SU-DHL-6 (cell line): ENCODE data around the gene STARD8.

Source experiments
- H2AFZ ChIP-seq: fragments of 200-600 bp; sonication (generic); 2 replicates; pipeline ENCODE4 v1.6.1; 2014; ENCODE audit warnings: low read depth, mild to moderate bottlenecking, moderate library complexity, mixed read lengths, antibody characterized with exemption, low read length; ENCODE audit not compliant: severe bottlenecking
- H3F3A ChIP-seq: fragments of 200-600 bp; shearing (Covaris generic); 2 replicates; pipeline ENCODE4 v1.6.0; 2016; ENCODE audit warnings: antibody characterized with exemption, mild to moderate bottlenecking; ENCODE audit not compliant: insufficient read depth
- H3K27ac ChIP-seq: fragments of 200-600 bp; sonication (generic); 2 replicates; pipeline ENCODE4 v1.5.1; 2016; ENCODE audit warnings: low read depth, mild to moderate bottlenecking, low read length, moderate library complexity, mixed read lengths
- H3K27me3 ChIP-seq: fragments of 200-600 bp; sonication (generic), shearing (Covaris generic); 2 replicates; pipeline ENCODE4 v1.6.0; 2014; ENCODE audit warnings: mild to moderate bottlenecking, low read length
- H3K36me3 ChIP-seq: fragments of 200-600 bp; sonication (generic); 2 replicates; pipeline ENCODE4 v1.6.1; 2014; ENCODE audit warnings: mild to moderate bottlenecking, low read length, mixed read lengths
- H3K4me2 ChIP-seq: fragments of 300-600, 200-600 bp; shearing (Covaris generic), sonication (generic); 2 replicates; pipeline ENCODE4 v1.6.0; 2014; ENCODE audit warnings: low read length, low read depth, mild to moderate bottlenecking; ENCODE audit not compliant: poor library complexity, severe bottlenecking
- H3K4me3 ChIP-seq: fragments of 200-600 bp; sonication (generic); 2 replicates; pipeline ENCODE4 v1.5.1; 2014; ENCODE audit warnings: antibody characterized with exemption, low read length, mild to moderate bottlenecking, mixed read lengths; ENCODE audit not compliant: insufficient read depth, poor library complexity, severe bottlenecking
- H3K79me2 ChIP-seq: fragments of 200-600 bp; sonication (generic); 2 replicates; pipeline ENCODE4 v1.6.1; 2014; ENCODE audit warnings: mild to moderate bottlenecking, low read length, moderate library complexity; ENCODE audit not compliant: insufficient read depth
- H3K9ac ChIP-seq: fragments of 200-600 bp; sonication (generic); 2 replicates; pipeline ENCODE4 v1.7.0; 2014; ENCODE audit warnings: mild to moderate bottlenecking, low read length
- H3K9me2 ChIP-seq: fragments of 200-600 bp; sonication (generic); replicated peaks from 2 replicates; pipeline ENCODE4 v1.6.1; 2014; ENCODE audit warnings: low read length; ENCODE audit not compliant: insufficient read depth
- H3K9me3 ChIP-seq: fragments of 200-600 bp; sonication (generic); 2 replicates; pipeline ENCODE4 v1.6.1; 2014; ENCODE audit warnings: low read length, mixed read lengths; ENCODE audit not compliant: insufficient read depth
- H4K20me1 ChIP-seq: fragments of 200-600 bp; sonication (generic); 2 replicates; pipeline ENCODE4 v1.6.1; 2014; ENCODE audit warnings: low read depth, mild to moderate bottlenecking, antibody characterized with exemption, low read length, moderate library complexity, mixed read lengths
- CTCF ChIP-seq: fragments of 200-600 bp; sonication (generic); IDR thresholded peaks from one replicate; pipeline ENCODE4 v1.5.1; 2017; ENCODE audit warnings: antibody characterized with exemption, mild to moderate bottlenecking, low read length, moderate library complexity; ENCODE audit not compliant: insufficient read depth, poor library complexity, severe bottlenecking
- EZH2phosphoT487 ChIP-seq: fragments of 200-600 bp; sonication (generic), shearing (Covaris generic); conservative IDR thresholded peaks from 2 replicates; pipeline ENCODE4 v1.6.1; 2018; ENCODE audit warnings: mild to moderate bottlenecking, antibody characterized with exemption, low read length, moderate library complexity, mixed read lengths

STARD8 gene

DNA sequence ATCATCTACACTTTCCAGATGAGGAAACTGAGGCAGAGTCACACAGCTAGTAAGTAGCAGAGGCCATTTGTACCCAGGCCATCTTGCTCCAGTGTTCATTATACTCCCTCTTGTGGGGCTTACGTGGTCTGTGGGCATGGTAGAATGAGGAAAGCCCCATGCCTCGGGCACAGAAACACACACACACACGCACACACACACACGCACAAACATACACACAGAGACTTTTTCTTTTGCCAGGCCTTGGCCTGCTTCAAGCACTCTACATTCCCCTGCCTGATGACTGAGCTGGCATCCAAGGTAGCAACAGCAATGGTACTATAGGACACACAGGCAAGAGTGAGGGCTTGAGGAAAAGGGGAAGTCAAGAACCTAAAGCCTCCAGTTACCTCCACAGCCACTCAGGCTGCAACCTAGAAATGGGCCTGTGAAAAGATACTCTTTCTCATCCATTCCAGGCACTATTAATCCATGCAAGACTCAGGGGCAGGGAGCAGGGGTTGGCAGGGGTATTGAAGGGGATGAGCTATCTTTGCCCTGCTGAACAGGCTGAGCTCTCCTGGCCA lies 43.6 kb downstream of the STARD8 start:
- H2AFZ ChIP-seq: no peak overlapping the region
- H3K36me3 ChIP-seq: no peaks in the 10 kb centered on the region
- H4K20me1 ChIP-seq: no peaks in the 10 kb centered on the region
- H3K79me2 ChIP-seq: no peaks in the 10 kb centered on the region
- no peak for TF ChIP-seq EZH2phosphoT487
- no peak for TF ChIP-seq CTCF
- no peak overlapping the region for H3K27ac ChIP-seq
- no peak overlapping the region for H3K4me2 ChIP-seq
- H3K9me2 ChIP-seq: no peaks in the 10 kb centered on the region
- H3K4me3 ChIP-seq: no peak overlapping the region
- H3K9ac ChIP-seq: no peak overlapping the region
- H3K9me3 ChIP-seq: no peaks in the 10 kb centered on the region
- H3F3A ChIP-seq: no peaks in the 10 kb centered on the region
- no peaks in the 10 kb centered on the region for H3K27me3 ChIP-seq

DNA sequence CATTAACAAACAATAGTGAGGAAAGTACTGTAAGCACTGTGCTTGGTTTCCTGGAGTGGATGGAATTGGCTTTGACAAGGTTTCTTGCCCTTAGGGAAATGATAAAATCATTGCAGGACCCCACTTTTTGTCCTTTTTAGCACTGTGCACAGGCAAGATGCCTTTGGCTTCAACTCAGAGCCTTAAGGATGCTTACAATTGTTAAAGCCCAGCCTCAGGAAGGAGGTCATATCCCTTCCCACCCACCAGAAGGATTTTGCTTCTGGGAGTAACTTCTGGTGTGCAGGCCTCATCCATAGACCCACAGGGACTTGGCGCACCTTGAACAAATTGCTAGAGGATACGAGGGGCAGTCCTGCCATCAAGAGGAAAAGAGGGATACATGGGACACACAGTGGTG lies 44.5 kb downstream of the STARD8 start:
- H3K9ac ChIP-seq: no peak overlapping the region
- TF ChIP-seq CTCF: no peak
- no peak for TF ChIP-seq EZH2phosphoT487
- H3K27me3 ChIP-seq: no peaks in the 10 kb centered on the region
- no peak overlapping the region for H3K27ac ChIP-seq
- H3K9me3 ChIP-seq: no peaks in the 10 kb centered on the region
- H3K4me3 ChIP-seq: no peak overlapping the region
- H3K79me2 ChIP-seq: no peaks in the 10 kb centered on the region
- H3K4me2 ChIP-seq: no peak overlapping the region
- no peaks in the 10 kb centered on the region for H4K20me1 ChIP-seq
- no peaks in the 10 kb centered on the region for H3K36me3 ChIP-seq
- H2AFZ ChIP-seq: no peak overlapping the region
- no peaks in the 10 kb centered on the region for H3K9me2 ChIP-seq
- no peaks in the 10 kb centered on the region for H3F3A ChIP-seq

- no peak overlapping the region for H3K27ac ChIP-seq
These were observed 45.2 kb downstream of the STARD8 start for GRCh38 chrX:68692651-68693050.

More at GRCh38 chrX:68692651-68693050, 45.2 kb downstream of the STARD8 start:
- Histone ChIP-seq H3K27me3 (no peaks in the 10 kb centered on the region), H3K36me3 (no peaks in the 10 kb centered on the region), H3K4me2 (no peak overlapping the region), H3K9ac (no peak overlapping the region), H3F3A (no peaks in the 10 kb centered on the region), H2AFZ (no peak overlapping the region), H4K20me1 (no peaks in the 10 kb centered on the region), H3K79me2 (no peaks in the 10 kb centered on the region), H3K9me2 (no peaks in the 10 kb centered on the region), H3K4me3 (no peak overlapping the region), H3K9me3 (no peaks in the 10 kb centered on the region)
- no peak for TF ChIP-seq CTCF
- no peak for TF ChIP-seq EZH2phosphoT487
